Measurements from ENCODE around the gene TMEM123.

Gene TMEM123

DNA sequence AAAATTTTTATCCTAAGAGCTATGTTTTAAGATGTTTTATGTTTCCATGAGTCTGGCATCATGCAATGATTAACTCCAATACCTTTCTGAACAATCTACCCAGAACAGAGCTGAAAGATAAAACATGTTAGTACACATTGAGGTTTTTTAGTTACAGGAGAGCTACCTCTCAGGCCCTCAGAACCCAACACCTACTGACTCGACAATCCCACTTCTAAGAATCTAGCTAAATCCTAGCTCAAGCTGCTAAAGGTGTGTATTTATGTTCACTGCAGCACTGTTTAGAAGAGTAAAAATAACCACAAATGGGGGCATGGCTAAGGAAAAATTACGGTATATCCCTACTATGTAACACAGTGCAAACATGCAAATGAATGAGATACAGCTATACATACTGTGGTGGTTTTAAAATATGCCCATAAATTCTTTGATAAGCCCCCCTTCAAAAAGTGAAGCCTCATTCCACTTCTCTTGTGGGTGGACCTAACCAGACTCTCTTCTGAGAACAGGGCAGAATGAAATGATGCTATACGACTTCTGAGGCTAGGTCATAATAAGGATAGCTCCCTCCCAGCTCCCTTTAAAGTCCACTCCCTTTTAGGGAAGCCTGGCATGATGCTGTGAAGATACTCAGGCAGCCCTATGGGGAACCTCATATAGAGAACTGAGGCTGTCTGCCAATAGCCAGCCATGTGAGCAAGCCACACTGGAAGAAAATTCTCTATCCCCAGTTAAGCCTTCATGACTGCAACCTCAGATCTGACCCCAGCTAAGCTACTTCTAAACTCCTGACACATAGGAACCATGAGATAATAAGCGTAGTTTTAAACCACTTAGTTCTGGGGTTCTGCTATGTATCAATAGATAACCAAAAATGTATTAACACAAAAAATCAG lies 29.5 kb downstream of the TMEM123 start:
- H3K4me3 ChIP-seq (ENCODE audit: control insufficient read depth, low read depth, low read length), result no peak overlapping the region
- TF ChIP-seq CTCF (IDR thresholded peaks at IDR 0.05; ENCODE audit: control insufficient read depth, insufficient read depth, low read depth, low read length, missing control alignments), result no peak
- DNase-seq (ENCODE audit: low read depth), result no peak

- TF ChIP-seq CTCF (IDR thresholded peaks at IDR 0.05; ENCODE audit: control insufficient read depth, insufficient read depth, low read depth, low read length, missing control alignments), result no peak
- DNase-seq (ENCODE audit: low read depth), result no peak
- no peak overlapping the region for H3K4me3 ChIP-seq (ENCODE audit: control insufficient read depth, low read depth, low read length)
Measured at GRCh38 chr11:102421261-102421660, 31.3 kb downstream of the TMEM123 start.

GRCh38 chr11:102420547-102420946 lies 32.0 kb downstream of the TMEM123 start:
- no peak for TF ChIP-seq CTCF (IDR thresholded peaks at IDR 0.05; ENCODE audit: control insufficient read depth, insufficient read depth, low read depth, low read length, missing control alignments)
- H3K4me3 ChIP-seq (ENCODE audit: control insufficient read depth, low read depth, low read length), result no peak overlapping the region
- DNase-seq (ENCODE audit: low read depth), result no peak

DNA sequence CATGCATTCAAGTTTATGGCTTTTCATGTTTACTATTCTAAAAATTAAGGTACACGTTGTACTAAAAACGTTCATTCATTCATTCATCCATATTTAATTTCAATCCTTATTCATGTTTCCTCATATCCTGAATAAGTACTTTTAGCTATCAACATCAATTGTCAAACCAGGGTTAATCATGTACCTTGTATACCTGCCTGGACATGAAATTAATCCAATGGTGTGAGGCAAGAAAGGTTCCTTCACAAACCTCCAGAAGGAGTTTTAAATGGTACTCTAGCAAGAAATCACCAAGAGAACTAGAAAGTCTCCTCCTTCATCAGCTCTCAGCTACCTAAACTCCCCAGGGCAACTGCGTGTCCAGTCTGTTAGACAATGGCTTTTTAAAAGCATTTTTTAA lies 33.4 kb downstream of the TMEM123 start:
- DNase-seq (ENCODE audit: low read depth), result no peak
- H3K4me3 ChIP-seq (ENCODE audit: control insufficient read depth, low read depth, low read length), result no peak overlapping the region
- no peak for TF ChIP-seq CTCF (IDR thresholded peaks at IDR 0.05; ENCODE audit: control insufficient read depth, insufficient read depth, low read depth, low read length, missing control alignments)

DNA sequence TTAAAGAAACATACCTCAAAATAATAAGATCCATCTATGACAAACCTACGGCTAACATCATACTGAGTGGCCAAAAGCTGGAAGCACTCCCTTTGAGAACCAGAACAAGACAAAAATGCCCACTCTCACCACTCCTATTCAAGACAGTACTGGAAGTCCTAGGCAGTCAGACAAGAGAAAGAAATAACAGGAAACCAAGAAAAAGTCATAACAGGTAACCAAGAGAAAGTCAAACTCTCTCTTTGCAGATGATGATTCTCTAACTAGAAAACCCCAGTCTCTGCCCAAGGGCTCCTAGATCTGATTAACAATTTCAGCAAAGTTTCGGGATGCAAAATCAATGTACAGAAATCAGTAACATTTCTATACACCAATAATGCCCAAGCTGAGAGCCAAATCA lies 35.6 kb downstream of the TMEM123 start:
- H3K4me3 ChIP-seq (ENCODE audit: control insufficient read depth, low read depth, low read length), result no peak overlapping the region
- TF ChIP-seq CTCF (IDR thresholded peaks at IDR 0.05; ENCODE audit: control insufficient read depth, insufficient read depth, low read depth, low read length, missing control alignments), result no peak
- no peak for DNase-seq (ENCODE audit: low read depth)

DNA sequence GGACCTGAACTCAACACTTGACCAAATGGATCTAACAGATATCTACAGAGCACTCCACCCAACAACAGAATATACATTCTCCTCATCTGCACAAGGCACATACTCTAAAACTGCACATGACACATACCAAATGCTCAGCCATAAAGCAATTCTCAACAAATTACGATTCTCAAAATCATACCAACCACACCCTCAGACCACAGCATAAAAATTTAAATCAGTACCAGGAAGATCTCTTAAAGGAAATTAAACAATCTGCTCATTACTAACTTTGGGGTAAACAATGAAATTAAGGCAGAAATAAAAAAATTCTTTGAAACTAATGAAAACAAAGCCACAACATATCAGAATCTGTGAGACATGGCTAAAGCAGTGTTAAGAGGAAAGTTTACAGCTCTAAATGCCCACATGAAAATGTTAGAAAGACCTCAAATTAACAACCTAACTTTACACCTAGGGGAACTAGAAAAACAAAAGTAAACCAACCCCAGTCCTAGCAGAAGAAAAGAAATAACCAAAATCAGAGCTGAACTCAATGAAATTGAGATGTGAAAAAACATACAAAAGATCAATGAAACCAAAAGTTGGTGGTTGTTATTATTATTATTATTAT lies 37.2 kb downstream of the TMEM123 start:
- no peak overlapping the region for H3K4me3 ChIP-seq (ENCODE audit: control insufficient read depth, low read depth, low read length)
- no peak for TF ChIP-seq CTCF (IDR thresholded peaks at IDR 0.05; ENCODE audit: control insufficient read depth, insufficient read depth, low read depth, low read length, missing control alignments)
- no peak for DNase-seq (ENCODE audit: low read depth)

All from AG09309 (cell line).